ENCODE results near the gene LIG1.

DNA sequence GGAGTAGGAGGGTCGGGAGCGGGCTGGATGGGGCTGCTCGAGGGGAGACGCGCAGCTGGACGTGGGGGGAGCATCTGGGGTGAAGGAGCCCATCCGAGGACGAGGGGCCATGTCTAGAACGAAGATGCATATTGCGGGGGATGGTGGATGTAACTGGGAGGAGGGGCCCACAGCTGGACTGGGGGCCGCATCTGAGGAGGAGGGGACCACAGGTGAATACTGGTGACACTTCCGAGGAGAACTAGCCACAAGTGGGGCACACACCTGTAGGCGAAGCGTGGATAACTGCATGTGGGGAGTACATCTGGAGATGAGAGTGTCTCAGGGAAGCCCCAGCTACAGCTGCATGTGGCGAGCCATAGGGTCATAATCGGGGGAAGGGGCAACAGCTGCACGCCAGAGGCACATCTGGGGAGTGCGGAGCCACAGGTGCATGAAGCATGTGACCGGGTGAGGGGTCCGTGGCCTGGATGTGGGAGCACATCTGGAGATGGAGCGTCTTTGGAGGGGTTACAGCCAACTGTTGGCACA is 738 bp upstream of the LIG1 start:
- TF ChIP-seq, protein P1, sequence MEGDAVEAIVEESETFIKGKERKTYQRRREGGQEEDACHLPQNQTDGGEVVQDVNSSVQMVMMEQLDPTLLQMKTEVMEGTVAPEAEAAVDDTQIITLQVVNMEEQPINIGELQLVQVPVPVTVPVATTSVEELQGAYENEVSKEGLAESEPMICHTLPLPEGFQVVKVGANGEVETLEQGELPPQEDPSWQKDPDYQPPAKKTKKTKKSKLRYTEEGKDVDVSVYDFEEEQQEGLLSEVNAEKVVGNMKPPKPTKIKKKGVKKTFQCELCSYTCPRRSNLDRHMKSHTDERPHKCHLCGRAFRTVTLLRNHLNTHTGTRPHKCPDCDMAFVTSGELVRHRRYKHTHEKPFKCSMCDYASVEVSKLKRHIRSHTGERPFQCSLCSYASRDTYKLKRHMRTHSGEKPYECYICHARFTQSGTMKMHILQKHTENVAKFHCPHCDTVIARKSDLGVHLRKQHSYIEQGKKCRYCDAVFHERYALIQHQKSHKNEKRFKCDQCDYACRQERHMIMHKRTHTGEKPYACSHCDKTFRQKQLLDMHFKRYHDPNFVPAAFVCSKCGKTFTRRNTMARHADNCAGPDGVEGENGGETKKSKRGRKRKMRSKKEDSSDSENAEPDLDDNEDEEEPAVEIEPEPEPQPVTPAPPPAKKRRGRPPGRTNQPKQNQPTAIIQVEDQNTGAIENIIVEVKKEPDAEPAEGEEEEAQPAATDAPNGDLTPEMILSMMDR (IDR thresholded peaks at IDR 0.05), result no peak
- no peak for TF ChIP-seq POLR2AphosphoS5 (IDR thresholded peaks at IDR 0.05)
- no peak for TF ChIP-seq EP300 (IDR thresholded peaks at IDR 0.05)
- no peak for TF ChIP-seq POLR2A (IDR thresholded peaks at IDR 0.05)
